OCI-LY7 (cell line): ENCODE results near the gene MAML3.

ENCODE experiments used
- CTCF ChIP-seq: fragments of 200-600 bp; sonication (generic); conservative IDR thresholded peaks from 2 replicates; pipeline ENCODE4 v1.5.1; 2014; ENCODE audit warnings: mild to moderate bottlenecking, antibody characterized with exemption, low read length, moderate library complexity, mixed read lengths
- EZH2phosphoT487 ChIP-seq: fragments of 200-600 bp; sonication (generic); IDR thresholded peaks from 2 replicates; pipeline ENCODE4 v1.6.1; 2018; ENCODE audit warnings: low read depth, borderline replicate concordance, mild to moderate bottlenecking, mixed run types, antibody characterized with exemption, low read length, moderate library complexity, mixed read lengths

GRCh38 chr4:139884438-139884837, 269.5 kb downstream of the MAML3 start:
- TF ChIP-seq CTCF (no peak), EZH2phosphoT487 (no peak)
